Lower leg skin (tissue), 3 donors: Measurements from ENCODE around the gene MGMT.

Source experiments
- CTCF ChIP-seq, 3 donors: fragments of 450-650 bp; IDR thresholded peaks; one replicate each; pipeline ENCODE4 v1.5.1; 2016; ENCODE audit warnings: antibody characterized with exemption in 3 of 3, mild to moderate bottlenecking in 3 of 3, moderate library complexity in 2 of 3
- POLR2A ChIP-seq, 2 donors: fragments of 450-650 bp; IDR thresholded peaks; one replicate each; pipeline ENCODE4 v1.6.1; 2016 to 2017; ENCODE audit warnings: antibody characterized with exemption in 2 of 2, mild to moderate bottlenecking in 1 of 2, moderate library complexity in 1 of 2

- TF ChIP-seq POLR2A (IDR thresholded peaks at IDR 0.05) = no peak
- no peak for TF ChIP-seq CTCF (IDR thresholded peaks at IDR 0.05)
Measured at GRCh38 chr10:129580901-129581300, 113.9 kb downstream of the MGMT start.
